ENCODE results near the gene PURB.

GRCh38 chr7:44880317-44881018 lies 4.9 kb downstream of the PURB start:
- TF ChIP-seq EZH2 (IDR thresholded peaks at IDR 0.05) (no peak), FOXP2 (optimal IDR thresholded peaks at IDR 0.05; ENCODE audit: control extremely low read depth, extremely low read length, insufficient read depth) (no peak)

Data from SK-N-MC (cell line).